GM21447 (cell line): Measurements from ENCODE around the gene STARD3.
"Not testable (repeated sequence)": the region's sequence is repeated elsewhere in the genome, so short reads cannot be mapped to it uniquely, and the experiment has no call there.

ENCODE experiments used
- ATAC-seq: cut with Tn5 transposase; IDR thresholded peaks from one replicate; pipeline ENCODE4 v1.9.1; 2021; ENCODE audit not compliant: unreplicated experiment

Gene STARD3

DNA sequence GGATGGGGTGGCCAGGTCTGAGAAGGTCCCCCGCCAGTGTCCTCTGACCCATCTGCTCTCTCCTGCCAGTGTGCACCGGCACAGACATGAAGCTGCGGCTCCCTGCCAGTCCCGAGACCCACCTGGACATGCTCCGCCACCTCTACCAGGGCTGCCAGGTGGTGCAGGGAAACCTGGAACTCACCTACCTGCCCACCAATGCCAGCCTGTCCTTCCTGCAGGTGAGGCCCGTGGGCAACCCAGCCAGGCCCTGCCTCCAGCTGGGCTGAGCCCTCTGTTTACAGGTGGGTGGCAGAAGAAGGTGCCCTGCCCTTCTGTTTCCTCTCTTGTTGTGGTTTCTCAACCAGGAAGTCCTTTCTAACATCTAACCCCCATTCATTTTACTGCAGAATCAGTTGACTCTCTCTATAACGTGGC is 70.0 kb downstream of the STARD3 start:
- ATAC-seq = no peak

DNA sequence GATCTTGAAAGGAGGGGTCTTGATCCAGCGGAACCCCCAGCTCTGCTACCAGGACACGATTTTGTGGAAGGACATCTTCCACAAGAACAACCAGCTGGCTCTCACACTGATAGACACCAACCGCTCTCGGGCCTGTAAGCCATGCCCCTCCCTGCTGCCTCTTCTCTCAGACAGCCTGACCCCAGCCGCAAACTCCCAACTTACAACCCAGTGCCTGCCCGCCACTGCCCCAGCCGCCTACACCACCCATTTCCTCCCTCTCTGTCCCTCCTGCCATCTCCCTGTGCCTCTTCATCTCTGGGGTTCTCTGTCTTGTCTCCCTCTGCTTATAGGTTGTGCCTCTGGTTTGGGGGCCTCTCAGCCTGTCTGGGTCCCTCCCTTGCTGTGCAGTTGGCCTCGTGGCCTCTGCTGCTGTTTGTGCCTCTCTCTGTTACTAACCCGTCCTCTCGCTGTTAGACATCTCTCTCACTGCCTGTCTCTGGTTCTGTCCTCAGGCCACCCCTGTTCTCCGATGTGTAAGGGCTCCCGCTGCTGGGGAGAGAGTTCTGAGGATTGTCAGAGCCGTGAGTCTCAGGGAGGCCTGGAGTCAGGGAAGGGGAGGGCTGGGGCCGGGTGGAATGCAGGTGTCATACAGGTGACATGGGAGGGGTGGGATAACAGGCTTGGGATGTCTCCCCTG is 72.5 kb downstream of the STARD3 start:
- no peak for ATAC-seq

DNA sequence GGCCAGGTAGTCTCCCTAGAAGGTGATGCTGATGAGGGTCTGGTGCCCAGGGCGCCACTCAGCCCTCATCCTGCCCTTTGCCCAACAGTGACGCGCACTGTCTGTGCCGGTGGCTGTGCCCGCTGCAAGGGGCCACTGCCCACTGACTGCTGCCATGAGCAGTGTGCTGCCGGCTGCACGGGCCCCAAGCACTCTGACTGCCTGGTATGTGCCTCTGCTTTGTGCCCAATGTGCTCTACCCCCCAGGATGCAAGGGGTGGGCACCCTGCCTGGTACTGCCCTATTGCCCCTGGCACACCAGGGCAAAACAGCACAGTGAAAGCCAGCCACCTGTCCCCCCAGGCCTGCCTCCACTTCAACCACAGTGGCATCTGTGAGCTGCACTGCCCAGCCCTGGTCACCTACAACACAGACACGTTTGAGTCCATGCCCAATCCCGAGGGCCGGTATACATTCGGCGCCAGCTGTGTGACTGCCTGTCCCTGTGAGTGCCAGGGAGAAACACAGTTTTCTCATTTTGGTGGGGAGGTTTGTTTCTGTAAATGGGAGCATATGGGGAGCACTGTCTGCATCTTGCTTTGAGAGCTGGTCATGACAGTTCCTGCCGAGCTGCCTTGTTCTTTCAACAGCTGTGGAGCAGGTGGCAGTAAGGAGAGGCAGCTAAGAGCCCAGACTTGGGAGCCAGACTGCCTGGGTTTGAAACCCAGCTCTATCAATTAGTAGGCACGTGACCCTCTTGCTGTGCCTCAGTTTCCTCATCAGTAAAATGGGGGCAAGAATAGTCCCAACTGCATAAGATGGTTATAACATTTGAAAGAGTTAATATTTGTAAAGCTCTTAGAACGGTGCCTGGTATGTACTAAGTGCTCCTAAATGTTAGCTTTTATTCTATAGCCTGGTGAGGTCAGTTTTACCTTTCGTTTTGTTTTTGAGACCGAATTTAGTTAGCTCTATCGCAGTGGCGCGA is 73.3 kb downstream of the STARD3 start:
- ATAC-seq = no peak

DNA sequence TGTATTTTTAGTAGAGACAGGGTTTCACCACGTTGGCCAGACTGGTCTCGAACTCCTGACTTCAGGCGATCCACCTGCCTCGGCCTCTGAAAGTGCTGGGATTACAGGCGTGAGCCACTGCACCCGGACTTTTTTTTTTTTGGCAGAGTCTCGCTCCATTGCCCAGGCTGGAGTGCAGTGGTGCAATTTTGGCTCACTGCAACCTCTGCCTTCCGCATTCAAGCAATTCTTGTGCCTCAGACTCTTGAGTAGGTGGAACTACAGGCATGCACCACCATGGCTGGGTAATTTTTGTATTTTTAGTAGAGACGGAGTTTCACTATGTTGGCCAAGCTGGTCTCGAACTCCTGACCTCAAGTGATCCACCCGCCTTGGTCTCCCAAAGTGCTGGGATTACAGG is 74.1 kb downstream of the STARD3 start:
- ATAC-seq = not testable (repeated sequence)

DNA sequence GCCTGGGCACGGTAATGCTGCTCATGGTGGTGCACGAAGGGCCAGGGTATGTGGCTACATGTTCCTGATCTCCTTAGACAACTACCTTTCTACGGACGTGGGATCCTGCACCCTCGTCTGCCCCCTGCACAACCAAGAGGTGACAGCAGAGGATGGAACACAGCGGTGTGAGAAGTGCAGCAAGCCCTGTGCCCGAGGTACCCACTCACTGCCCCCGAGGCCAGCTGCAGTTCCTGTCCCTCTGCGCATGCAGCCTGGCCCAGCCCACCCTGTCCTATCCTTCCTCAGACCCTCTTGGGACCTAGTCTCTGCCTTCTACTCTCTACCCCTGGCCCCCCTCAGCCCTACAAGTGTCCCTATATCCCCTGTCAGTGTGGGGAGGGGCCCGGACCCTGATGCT is 74.9 kb downstream of the STARD3 start:
- no peak for ATAC-seq
